ENCODE results near the gene STX17. TPM values are rescaled to one million over a fixed set of nuclear protein-coding genes. Genes with fewer than 3 reads are reported as not detected.

Gene STX17
- total and polyA plus RNA-seq, 2 experiments from 2014 or later = 17.6 to 26.7 TPM

GRCh38 chr9:99873943-99874584 is 32.4 kb upstream of the STX17 start:
- no peaks in the 10 kb centered on the region for H3K36me3 ChIP-seq (replicated peaks; ENCODE audit: insufficient read depth, low read depth)
- WGBS (ENCODE audit: low lambda C conversion rate, missing lambda C conversion rate) = 86% methylated on average over 4 of the region's 4 CpGs

GRCh38 chr9:99876190-99876589 is 30.3 kb upstream of the STX17 start:
- WGBS (ENCODE audit: low lambda C conversion rate, missing lambda C conversion rate) = 91% methylated on average over 2 of the region's 2 CpGs
- DNase-seq (ENCODE audit: low spot score) = no peak
- Histone ChIP-seq H3K27ac (no peak overlapping the region), H3K36me3 (replicated peaks; ENCODE audit: insufficient read depth, low read depth) (no peaks in the 10 kb centered on the region), H3K4me2 (no peak overlapping the region), H3K4me1 (ENCODE audit: insufficient read depth) (no peaks in the 10 kb centered on the region), H3K9me2 (replicated peaks; ENCODE audit: insufficient read depth) (no peaks in the 10 kb centered on the region), H2AFZ (no peak overlapping the region), H4K20me1 (ENCODE audit: insufficient read depth, poor library complexity, severe bottlenecking) (no peaks in the 10 kb centered on the region), H3K4me3 (no peak overlapping the region), H3K79me2 (no peaks in the 10 kb centered on the region), H3K9me3 (ENCODE audit: low read depth) (no peaks in the 10 kb centered on the region), H3K27me3 (no peaks in the 10 kb centered on the region)
- TF ChIP-seq EZH2 (IDR thresholded peaks at IDR 0.05; ENCODE audit: borderline replicate concordance) (no peak), CTCF (IDR thresholded peaks at IDR 0.05; ENCODE audit: poor library complexity) (no peak), EZH2phosphoT487 (IDR thresholded peaks at IDR 0.05; ENCODE audit: low read depth, severe bottlenecking, unreplicated experiment) (no peak)

More at GRCh38 chr9:99873943-99874584, 32.4 kb upstream of the STX17 start:
- H3K27ac ChIP-seq = no peak overlapping the region
- no peak for DNase-seq (ENCODE audit: low spot score)
- H3K9me2 ChIP-seq (replicated peaks; ENCODE audit: insufficient read depth) = no peaks in the 10 kb centered on the region
- no peak overlapping the region for H3K4me3 ChIP-seq
- no peaks in the 10 kb centered on the region for H3K9me3 ChIP-seq (ENCODE audit: low read depth)
- H3K79me2 ChIP-seq = no peaks in the 10 kb centered on the region
- TF ChIP-seq CTCF (IDR thresholded peaks at IDR 0.05; ENCODE audit: poor library complexity) (no peak), EZH2 (IDR thresholded peaks at IDR 0.05; ENCODE audit: borderline replicate concordance) (no peak), EZH2phosphoT487 (IDR thresholded peaks at IDR 0.05; ENCODE audit: low read depth, severe bottlenecking, unreplicated experiment) (no peak)
- no peaks in the 10 kb centered on the region for H3K4me1 ChIP-seq (ENCODE audit: insufficient read depth)
- H3K27me3 ChIP-seq = no peaks in the 10 kb centered on the region
- H3K4me2 ChIP-seq = no peak overlapping the region
- H2AFZ ChIP-seq = no peak overlapping the region
- H4K20me1 ChIP-seq (ENCODE audit: insufficient read depth, poor library complexity, severe bottlenecking) = no peaks in the 10 kb centered on the region

GRCh38 chr9:99878651-99879050 is 27.8 kb upstream of the STX17 start:
- no peak for DNase-seq (ENCODE audit: low spot score)
- Histone ChIP-seq H3K4me2 (no peak overlapping the region), H3K27me3 (no peaks in the 10 kb centered on the region), H3K79me2 (no peaks in the 10 kb centered on the region), H2AFZ (no peak overlapping the region), H3K9me3 (ENCODE audit: low read depth) (no peaks in the 10 kb centered on the region), H3K4me3 (no peak overlapping the region), H3K9me2 (replicated peaks; ENCODE audit: insufficient read depth) (no peaks in the 10 kb centered on the region), H3K27ac (no peak overlapping the region), H3K4me1 (ENCODE audit: insufficient read depth) (no peaks in the 10 kb centered on the region), H3K36me3 (replicated peaks; ENCODE audit: insufficient read depth, low read depth) (no peaks in the 10 kb centered on the region), H4K20me1 (ENCODE audit: insufficient read depth, poor library complexity, severe bottlenecking) (no peaks in the 10 kb centered on the region)
- no peak for TF ChIP-seq CTCF (IDR thresholded peaks at IDR 0.05; ENCODE audit: poor library complexity)
- TF ChIP-seq EZH2 (IDR thresholded peaks at IDR 0.05; ENCODE audit: borderline replicate concordance) = no peak
- no peak for TF ChIP-seq EZH2phosphoT487 (IDR thresholded peaks at IDR 0.05; ENCODE audit: low read depth, severe bottlenecking, unreplicated experiment)
- 78% methylated on average over 2 of the region's 2 CpGs for WGBS (ENCODE audit: low lambda C conversion rate, missing lambda C conversion rate)
